HG03378 (cell line): ENCODE results near the gene ST6GALNAC2.

Experiments
- ATAC-seq: cut with Tn5 transposase; IDR thresholded peaks from one replicate; pipeline ENCODE4 v1.9.1; 2021; ENCODE audit warnings: mild to moderate bottlenecking, moderate library complexity; ENCODE audit not compliant: unreplicated experiment

Gene ST6GALNAC2

GRCh38 chr17:76557368-76558197, 28.1 kb downstream of the ST6GALNAC2 start:
- ATAC-seq, result peak; percentile 67

- peak; percentile 38 for ATAC-seq
Observed at GRCh38 chr17:76556765-76557367, 28.8 kb downstream of the ST6GALNAC2 start.

GRCh38 chr17:76554131-76554530, 31.5 kb downstream of the ST6GALNAC2 start:
- ATAC-seq, result no peak

- ATAC-seq, result no peak
Observed at GRCh38 chr17:76553178-76553908, 32.3 kb downstream of the ST6GALNAC2 start.

GRCh38 chr17:76551685-76552084, 34.0 kb downstream of the ST6GALNAC2 start:
- ATAC-seq, result no peak

GRCh38 chr17:76550712-76551615, 34.7 kb downstream of the ST6GALNAC2 start:
- no peak for ATAC-seq

GRCh38 chr17:76549539-76549938, 36.1 kb downstream of the ST6GALNAC2 start:
- no peak for ATAC-seq

GRCh38 chr17:76549215-76549518, 36.5 kb downstream of the ST6GALNAC2 start:
- ATAC-seq, result no peak

- no peak for ATAC-seq
Observed at GRCh38 chr17:76548378-76549214, 37.1 kb downstream of the ST6GALNAC2 start.

GRCh38 chr17:76547642-76548202, 37.9 kb downstream of the ST6GALNAC2 start:
- no peak for ATAC-seq

- ATAC-seq, result no peak
Observed at GRCh38 chr17:76547183-76547641, 38.4 kb downstream of the ST6GALNAC2 start.

- ATAC-seq, result no peak
Observed at GRCh38 chr17:76546556-76547182, 39.0 kb downstream of the ST6GALNAC2 start.

- no peak for ATAC-seq
Observed at GRCh38 chr17:76545918-76546555, 39.6 kb downstream of the ST6GALNAC2 start.

GRCh38 chr17:76544546-76545365, 40.9 kb downstream of the ST6GALNAC2 start:
- ATAC-seq, result no peak

GRCh38 chr17:76543826-76544545, 41.7 kb downstream of the ST6GALNAC2 start:
- no peak for ATAC-seq

- ATAC-seq, result no peak
Observed at GRCh38 chr17:76543482-76543825, 42.2 kb downstream of the ST6GALNAC2 start.

- ATAC-seq, result no peak
Observed at GRCh38 chr17:76542984-76543383, 42.7 kb downstream of the ST6GALNAC2 start.
